H1 (cell line): Measurements from ENCODE around the gene CTLA4.

Experiments
- BACH1 ChIP-seq: IDR thresholded peaks from 2 replicates; pipeline ENCODE4 v1.6.1; 2012; ENCODE audit warnings: low read length, improper control_type of control experiment
- CREB1 ChIP-seq: IDR thresholded peaks from 2 replicates; pipeline ENCODE4 v1.6.1; 2012; ENCODE audit warnings: inconsistent platforms
- EGR1 ChIP-seq: IDR thresholded peaks from 2 replicates; pipeline ENCODE4 v1.6.1; 2011; ENCODE audit warnings: low read depth, low read length, borderline replicate concordance
- EZH2 ChIP-seq: fragments of 200-600 bp; sonication (generic); IDR thresholded peaks from 2 replicates; pipeline ENCODE4 v1.7.1; 2012; ENCODE audit warnings: low read depth, mild to moderate bottlenecking, moderate library complexity, low read length, inconsistent platforms; ENCODE audit not compliant: severe bottlenecking
- HDAC6 ChIP-seq: IDR thresholded peaks from one replicate; pipeline ENCODE4 v1.7.1; 2012; ENCODE audit warnings: low read depth, mild to moderate bottlenecking, inconsistent platforms, low read length, moderate library complexity
- POLR2A ChIP-seq, 2 experiments: IDR thresholded peaks; 1 replicate in 1 of 2; 2 replicates in 1 of 2; pipeline ENCODE4 v1.6.1; 2011; ENCODE audit warnings: low read depth in 2 of 2, low read length in 2 of 2, mild to moderate bottlenecking in 2 of 2; ENCODE audit errors: control extremely low read depth in 1 of 2
- POLR2AphosphoS5 ChIP-seq: IDR thresholded peaks from 2 replicates; pipeline ENCODE4 v1.6.1; 2011; ENCODE audit warnings: low read depth, low read length
- SIN3A ChIP-seq, 2 experiments: IDR thresholded peaks in 1 of 2; conservative IDR thresholded peaks in 1 of 2; 2 replicates each; pipeline ENCODE4 v1.6.1; 2011 to 2012; ENCODE audit warnings: low read length in 2 of 2, improper control_type of control experiment in 1 of 2, low read depth in 1 of 2, mild to moderate bottlenecking in 1 of 2
- SIRT6 ChIP-seq: IDR thresholded peaks from one replicate; pipeline ENCODE4 v1.7.1; 2012; ENCODE audit warnings: low read length, inconsistent platforms
- YY1 ChIP-seq: IDR thresholded peaks from 2 replicates; pipeline ENCODE4 v1.6.1; 2011; ENCODE audit warnings: low read depth, mild to moderate bottlenecking, low read length
- ZNF274 ChIP-seq: IDR thresholded peaks from 2 replicates; pipeline ENCODE4 v1.7.0; 2012; ENCODE audit warnings: low read length, borderline replicate concordance; ENCODE audit errors: extremely low read depth
- TF ChIP-seq, protein P1 (sequence below), 3 experiments: IDR thresholded peaks; 1 replicate in 2 of 3; 2 replicates in 1 of 3; pipeline versions ENCODE4 v1.5.1 to v1.6.1; 2011; ENCODE audit warnings: low read length in 3 of 3, mild to moderate bottlenecking in 3 of 3, inconsistent platforms in 2 of 3, low read depth in 1 of 3, moderate library complexity in 1 of 3; ENCODE audit not compliant: insufficient read depth in 1 of 3; ENCODE audit errors: control extremely low read depth in 1 of 3
- TF ChIP-seq, protein P2 (sequence below): IDR thresholded peaks from 2 replicates; pipeline ENCODE4 v1.6.1; 2011; ENCODE audit warnings: low read length, improper control_type of control experiment
- TF ChIP-seq, protein P3 (sequence below): IDR thresholded peaks from 2 replicates; pipeline ENCODE4 v1.6.1; 2012; ENCODE audit warnings: inconsistent platforms

DNA sequence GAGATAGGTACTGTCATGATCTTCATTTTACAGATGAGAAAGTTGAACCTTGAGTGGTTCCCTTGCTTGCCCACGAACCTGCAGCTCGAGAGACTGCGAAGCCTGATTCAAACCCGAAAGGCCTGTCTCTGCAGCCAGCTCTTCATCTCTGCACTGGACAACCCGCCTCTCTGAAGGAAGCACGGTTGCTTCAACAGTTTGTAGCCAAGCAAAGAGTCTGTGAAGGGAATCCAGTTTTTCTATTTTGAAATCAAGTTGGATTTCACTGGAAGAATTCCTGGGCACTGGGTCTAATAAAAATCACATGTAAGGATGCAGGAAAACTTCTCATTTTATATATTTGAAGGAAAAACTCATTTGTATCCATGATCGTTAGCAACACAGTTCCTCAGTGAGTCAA lies 47.7 kb downstream of the CTLA4 start:
- TF ChIP-seq, protein P1, sequence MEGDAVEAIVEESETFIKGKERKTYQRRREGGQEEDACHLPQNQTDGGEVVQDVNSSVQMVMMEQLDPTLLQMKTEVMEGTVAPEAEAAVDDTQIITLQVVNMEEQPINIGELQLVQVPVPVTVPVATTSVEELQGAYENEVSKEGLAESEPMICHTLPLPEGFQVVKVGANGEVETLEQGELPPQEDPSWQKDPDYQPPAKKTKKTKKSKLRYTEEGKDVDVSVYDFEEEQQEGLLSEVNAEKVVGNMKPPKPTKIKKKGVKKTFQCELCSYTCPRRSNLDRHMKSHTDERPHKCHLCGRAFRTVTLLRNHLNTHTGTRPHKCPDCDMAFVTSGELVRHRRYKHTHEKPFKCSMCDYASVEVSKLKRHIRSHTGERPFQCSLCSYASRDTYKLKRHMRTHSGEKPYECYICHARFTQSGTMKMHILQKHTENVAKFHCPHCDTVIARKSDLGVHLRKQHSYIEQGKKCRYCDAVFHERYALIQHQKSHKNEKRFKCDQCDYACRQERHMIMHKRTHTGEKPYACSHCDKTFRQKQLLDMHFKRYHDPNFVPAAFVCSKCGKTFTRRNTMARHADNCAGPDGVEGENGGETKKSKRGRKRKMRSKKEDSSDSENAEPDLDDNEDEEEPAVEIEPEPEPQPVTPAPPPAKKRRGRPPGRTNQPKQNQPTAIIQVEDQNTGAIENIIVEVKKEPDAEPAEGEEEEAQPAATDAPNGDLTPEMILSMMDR (IDR thresholded peaks at IDR 0.05; ENCODE audit: control extremely low read depth in 1 of 3, insufficient read depth in 1 of 3, low read depth in 1 of 3, low read length in 3 of 3), result no peak
- TF ChIP-seq, protein P2, sequence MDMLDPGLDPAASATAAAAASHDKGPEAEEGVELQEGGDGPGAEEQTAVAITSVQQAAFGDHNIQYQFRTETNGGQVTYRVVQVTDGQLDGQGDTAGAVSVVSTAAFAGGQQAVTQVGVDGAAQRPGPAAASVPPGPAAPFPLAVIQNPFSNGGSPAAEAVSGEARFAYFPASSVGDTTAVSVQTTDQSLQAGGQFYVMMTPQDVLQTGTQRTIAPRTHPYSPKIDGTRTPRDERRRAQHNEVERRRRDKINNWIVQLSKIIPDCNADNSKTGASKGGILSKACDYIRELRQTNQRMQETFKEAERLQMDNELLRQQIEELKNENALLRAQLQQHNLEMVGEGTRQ, result no peak
- TF ChIP-seq CREB1, result no peak
- TF ChIP-seq SIN3A (conservative IDR thresholded peaks at IDR 0.05 in 1 of 2, IDR thresholded peaks at IDR 0.05 in 1 of 2; ENCODE audit: low read depth in 1 of 2, low read length in 2 of 2), result no peak
- TF ChIP-seq BACH1, result no peak
- no peak for TF ChIP-seq POLR2AphosphoS5
- TF ChIP-seq EGR1, result no peak
- TF ChIP-seq EZH2, result no peak
- no peak for TF ChIP-seq POLR2A (IDR thresholded peaks at IDR 0.05; ENCODE audit: control extremely low read depth in 1 of 2, low read depth in 2 of 2, low read length in 2 of 2)
- TF ChIP-seq ZNF274, result no peak
- no peak for TF ChIP-seq SIRT6
- no peak for TF ChIP-seq HDAC6
- TF ChIP-seq, protein P3, sequence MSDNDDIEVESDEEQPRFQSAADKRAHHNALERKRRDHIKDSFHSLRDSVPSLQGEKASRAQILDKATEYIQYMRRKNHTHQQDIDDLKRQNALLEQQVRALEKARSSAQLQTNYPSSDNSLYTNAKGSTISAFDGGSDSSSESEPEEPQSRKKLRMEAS, result no peak
- no peak for TF ChIP-seq YY1
